Chondrocyte (in vitro differentiated cells): Measurements from ENCODE around the gene EBPL. TPM values are rescaled to one million over a fixed set of nuclear protein-coding genes. Genes with fewer than 3 reads are reported as not detected.

Experiments used
- DNase-seq: peaks from one replicate; pipeline ENCODE4 v3.0.0; 2021; ENCODE audit warnings: mixed read lengths, low spot score
- H3K27ac Mint-ChIP-seq: one replicate; pipeline ENCODE4 v1.8.0; 2021; ENCODE audit warnings: mild to moderate bottlenecking, moderate library complexity, mixed read lengths; ENCODE audit not compliant: unreplicated experiment
- H3K27me3 Mint-ChIP-seq: 2 replicates; pipeline ENCODE4 v1.8.0; 2021; ENCODE audit warnings: low read depth, mixed read lengths
- H3K36me3 Mint-ChIP-seq: 2 replicates; pipeline ENCODE4 v1.8.0; 2021; ENCODE audit warnings: low read depth, mixed read lengths
- H3K4me1 Mint-ChIP-seq: 2 replicates; pipeline ENCODE4 v1.8.0; 2021; ENCODE audit warnings: low read depth, mild to moderate bottlenecking, mixed read lengths
- H3K4me3 Mint-ChIP-seq: one replicate; pipeline ENCODE4 v1.8.0; 2021; ENCODE audit warnings: mild to moderate bottlenecking, moderate library complexity, mixed read lengths; ENCODE audit not compliant: unreplicated experiment
- H3K9me3 Mint-ChIP-seq: 2 replicates; pipeline ENCODE4 v1.8.0; 2021; ENCODE audit warnings: low read depth, mixed read lengths
- total RNA-seq: library from RNA; stranded (reverse); gene quantifications from 3 replicates; pipeline ENCODE4 v1.2.1, GENCODE V29; 2021
- TF ChIP-seq, protein P1 (sequence below): fragments of 200-600 bp; sonication (generic); IDR thresholded peaks from 2 replicates; pipeline ENCODE4 v1.5.0; 2021; ENCODE audit warnings: antibody characterized with exemption, mild to moderate bottlenecking, moderate library complexity

The EBPL gene
- total RNA-seq, 1 donor from 2014 or later, result 23.8 TPM

DNA sequence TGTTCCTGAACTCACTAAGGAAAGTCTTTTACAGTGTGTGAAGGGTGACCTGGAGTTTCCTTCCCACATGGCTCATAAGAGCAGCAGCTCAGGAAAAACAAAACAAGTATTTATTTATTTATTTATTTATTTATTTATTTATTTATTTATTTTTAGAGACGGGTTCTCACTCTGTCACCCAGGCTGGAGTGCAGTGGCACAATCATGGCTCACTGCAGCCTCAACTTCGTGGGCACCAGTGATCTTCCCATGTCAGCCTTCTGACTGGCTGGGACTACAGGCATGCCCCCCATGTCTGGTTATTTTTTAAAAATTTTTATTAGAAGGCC lies 52.6 kb downstream of the EBPL start:
- H3K36me3 Mint-ChIP-seq, result no peaks in the 10 kb centered on the region
- no peaks in the 10 kb centered on the region for H3K4me1 Mint-ChIP-seq
- no peak overlapping the region for H3K27ac Mint-ChIP-seq
- TF ChIP-seq, protein P1, sequence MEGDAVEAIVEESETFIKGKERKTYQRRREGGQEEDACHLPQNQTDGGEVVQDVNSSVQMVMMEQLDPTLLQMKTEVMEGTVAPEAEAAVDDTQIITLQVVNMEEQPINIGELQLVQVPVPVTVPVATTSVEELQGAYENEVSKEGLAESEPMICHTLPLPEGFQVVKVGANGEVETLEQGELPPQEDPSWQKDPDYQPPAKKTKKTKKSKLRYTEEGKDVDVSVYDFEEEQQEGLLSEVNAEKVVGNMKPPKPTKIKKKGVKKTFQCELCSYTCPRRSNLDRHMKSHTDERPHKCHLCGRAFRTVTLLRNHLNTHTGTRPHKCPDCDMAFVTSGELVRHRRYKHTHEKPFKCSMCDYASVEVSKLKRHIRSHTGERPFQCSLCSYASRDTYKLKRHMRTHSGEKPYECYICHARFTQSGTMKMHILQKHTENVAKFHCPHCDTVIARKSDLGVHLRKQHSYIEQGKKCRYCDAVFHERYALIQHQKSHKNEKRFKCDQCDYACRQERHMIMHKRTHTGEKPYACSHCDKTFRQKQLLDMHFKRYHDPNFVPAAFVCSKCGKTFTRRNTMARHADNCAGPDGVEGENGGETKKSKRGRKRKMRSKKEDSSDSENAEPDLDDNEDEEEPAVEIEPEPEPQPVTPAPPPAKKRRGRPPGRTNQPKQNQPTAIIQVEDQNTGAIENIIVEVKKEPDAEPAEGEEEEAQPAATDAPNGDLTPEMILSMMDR, result no peak
- H3K27me3 Mint-ChIP-seq, result no peaks in the 10 kb centered on the region
- DNase-seq, result no peak
- no peaks in the 10 kb centered on the region for H3K9me3 Mint-ChIP-seq
- H3K4me3 Mint-ChIP-seq, result no peak overlapping the region

DNA sequence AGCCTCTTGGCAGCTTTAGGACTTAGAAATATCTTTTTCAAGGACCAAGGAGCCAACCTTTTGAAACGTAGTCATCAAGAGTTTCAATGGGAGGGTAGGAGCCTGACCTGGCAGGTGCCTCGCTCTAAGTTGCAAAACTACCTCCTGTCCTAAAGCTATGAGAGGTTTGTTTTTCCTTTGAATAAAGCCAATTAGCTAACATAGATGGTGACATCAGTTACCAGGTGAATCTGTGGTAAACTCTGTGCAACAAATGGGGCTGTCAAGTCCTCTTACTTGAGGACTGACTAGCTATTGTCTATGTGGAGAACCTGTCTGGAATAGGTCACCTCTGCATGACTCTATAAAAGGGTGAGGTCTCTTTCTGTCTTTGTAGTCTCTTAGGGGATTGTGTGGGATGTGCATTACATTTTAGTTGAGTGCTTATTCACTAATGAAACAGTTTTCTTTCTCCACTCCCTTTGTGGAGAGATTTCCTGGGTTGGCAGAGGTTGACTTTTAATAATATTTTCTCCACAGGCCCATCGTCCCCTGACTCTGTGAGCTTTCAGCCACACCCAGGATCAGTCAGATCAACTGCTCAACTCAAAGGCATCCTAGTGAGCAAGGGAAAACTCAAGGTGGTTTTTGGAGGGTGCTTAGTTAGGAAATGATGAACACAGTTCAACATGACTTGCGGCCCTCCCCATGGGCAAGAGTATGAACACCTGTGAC lies 53.1 kb downstream of the EBPL start:
- Mint-ChIP-seq H3K36me3 (no peaks in the 10 kb centered on the region), H3K9me3 (no peaks in the 10 kb centered on the region), H3K4me1 (no peaks in the 10 kb centered on the region), H3K27ac (no peak overlapping the region), H3K27me3 (no peaks in the 10 kb centered on the region), H3K4me3 (no peak overlapping the region)
- DNase-seq, result no peak
- TF ChIP-seq, protein P1, result no peak

DNA sequence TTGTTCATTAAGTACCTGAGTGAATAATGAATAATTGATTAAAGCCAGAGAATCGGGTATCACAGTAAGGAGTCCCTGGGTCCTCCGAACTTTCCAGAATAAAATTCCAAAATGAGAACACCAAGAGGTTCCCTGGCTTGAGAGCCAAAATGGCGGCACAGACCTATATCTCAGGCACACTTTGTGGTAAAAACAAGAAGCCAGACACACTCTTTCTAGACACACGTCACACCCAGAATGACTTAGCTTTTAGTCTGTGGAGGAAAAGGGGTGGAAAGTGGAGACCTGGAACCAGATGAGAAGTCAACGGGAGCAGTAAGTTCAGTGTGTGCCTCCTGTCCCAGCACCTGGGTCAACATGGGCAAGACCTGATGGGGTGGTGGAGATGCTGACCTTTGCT lies 54.6 kb downstream of the EBPL start:
- Mint-ChIP-seq H3K4me3 (no peak overlapping the region), H3K4me1 (no peaks in the 10 kb centered on the region), H3K36me3 (no peaks in the 10 kb centered on the region), H3K9me3 (no peaks in the 10 kb centered on the region), H3K27me3 (no peaks in the 10 kb centered on the region), H3K27ac (no peak overlapping the region)
- DNase-seq, result no peak
- TF ChIP-seq, protein P1, result no peak

DNA sequence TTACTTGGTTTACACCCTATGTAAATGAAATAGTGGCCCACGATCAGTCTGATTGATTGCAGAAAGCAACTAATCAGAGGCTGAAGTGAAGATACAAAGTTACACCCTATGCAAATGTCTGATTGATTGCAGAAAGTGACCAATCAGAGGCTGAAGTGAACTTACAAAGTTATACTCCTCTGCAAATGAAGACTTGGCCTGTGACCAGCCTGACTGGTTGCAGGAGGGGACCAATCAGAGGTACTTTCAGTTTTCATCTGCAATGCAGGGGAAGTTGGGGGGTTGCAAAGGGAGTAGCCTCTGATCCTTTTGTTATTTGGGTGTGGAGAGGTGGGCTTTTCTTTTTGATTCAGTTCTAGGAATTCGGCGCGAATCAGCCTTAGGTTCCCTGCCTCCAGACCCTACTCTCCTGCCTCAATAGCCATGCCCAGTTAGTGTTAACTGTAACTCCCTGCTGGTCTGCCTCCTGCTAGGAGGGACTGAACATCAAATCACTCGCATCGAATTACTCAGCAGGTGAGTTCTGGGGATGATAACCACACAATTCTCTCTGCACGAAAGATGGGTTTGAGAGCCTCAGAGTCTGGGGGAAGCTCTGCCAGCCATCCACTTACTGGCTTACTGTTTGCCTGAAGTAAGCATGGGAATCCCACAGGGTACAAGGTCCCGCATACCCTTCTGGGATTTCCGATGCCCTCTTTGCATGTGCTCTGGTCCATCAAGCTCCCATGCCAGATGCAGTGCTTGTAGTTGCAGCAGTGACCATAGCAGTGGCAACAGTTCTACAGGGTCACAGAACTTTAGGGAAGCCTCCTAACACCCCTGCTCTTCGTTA lies 55.5 kb downstream of the EBPL start:
- Mint-ChIP-seq H3K27ac (no peak overlapping the region), H3K9me3 (no peaks in the 10 kb centered on the region), H3K27me3 (no peaks in the 10 kb centered on the region), H3K4me1 (no peaks in the 10 kb centered on the region), H3K36me3 (no peaks in the 10 kb centered on the region), H3K4me3 (no peak overlapping the region)
- TF ChIP-seq, protein P1, result no peak
- DNase-seq, result no peak

DNA sequence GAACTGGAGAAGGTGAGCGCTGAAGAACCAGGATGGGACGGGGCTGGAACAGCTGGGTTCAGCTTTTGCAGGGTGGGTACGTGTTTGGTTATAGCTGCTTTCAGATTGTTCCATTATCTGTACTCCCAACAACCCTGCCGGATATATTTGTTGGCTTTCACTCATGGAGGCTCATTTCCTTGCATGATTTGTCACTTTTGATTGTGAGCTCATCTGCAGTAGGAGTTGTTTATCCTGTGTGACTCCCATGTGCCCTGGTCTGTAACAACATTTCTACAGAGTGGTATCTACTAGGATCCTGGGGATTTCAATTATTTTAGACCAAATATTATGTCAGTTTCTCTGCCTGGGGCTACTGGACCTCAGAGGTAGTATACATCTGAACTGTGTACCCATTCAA lies 57.6 kb downstream of the EBPL start:
- H3K27ac Mint-ChIP-seq, result no peak overlapping the region
- TF ChIP-seq, protein P1, result no peak
- H3K4me1 Mint-ChIP-seq, result no peaks in the 10 kb centered on the region
- H3K9me3 Mint-ChIP-seq, result no peaks in the 10 kb centered on the region
- H3K27me3 Mint-ChIP-seq, result no peaks in the 10 kb centered on the region
- H3K4me3 Mint-ChIP-seq, result no peak overlapping the region
- no peak for DNase-seq
- no peaks in the 10 kb centered on the region for H3K36me3 Mint-ChIP-seq
